Measurements from ENCODE around the gene UBLCP1. TPM values are rescaled to one million over a fixed set of nuclear protein-coding genes. Genes with fewer than 3 reads are reported as not detected.

UBLCP1 gene
- total and polyA plus RNA-seq, 2 of the 13 experiments (the other 11 are each of a cell fraction or from before 2014, with no cell fraction given) = 6.5 to 12.6 TPM

- TF ChIP-seq ZFP91 (CRISPR knock-in tag; IDR thresholded peaks at IDR 0.05; ENCODE audit: borderline replicate concordance) (no peak), HMGA1 (CRISPR knock-in tag; conservative IDR thresholded peaks at IDR 0.05) (no peak), ZIK1 (CRISPR knock-in tag; IDR thresholded peaks at IDR 0.05; ENCODE audit: borderline replicate concordance, low read depth) (no peak), E2F1 (CRISPR knock-in tag; IDR thresholded peaks at IDR 0.05) (no peak), RFX3 (CRISPR knock-in tag; IDR thresholded peaks at IDR 0.05) (no peak), ZNF678 (CRISPR knock-in tag; IDR thresholded peaks at IDR 0.05) (no peak), THAP7 (CRISPR knock-in tag; IDR thresholded peaks at IDR 0.05) (no peak), CBX2 (IDR thresholded peaks at IDR 0.05; ENCODE audit: low read depth, low read length) (no peak), CBX2 (CRISPR knock-in tag; IDR thresholded peaks at IDR 0.05; ENCODE audit: low read depth) (no peak), ZNF335 (CRISPR knock-in tag; IDR thresholded peaks at IDR 0.05) (no peak), POGK (CRISPR knock-in tag; conservative IDR thresholded peaks at IDR 0.05) (no peak), ARHGAP35 (CRISPR knock-in tag; IDR thresholded peaks at IDR 0.05; ENCODE audit: borderline replicate concordance) (no peak), DBP (CRISPR knock-in tag; IDR thresholded peaks at IDR 0.05; ENCODE audit: not compliant biosample characterization) (no peak), SOX13 (IDR thresholded peaks at IDR 0.05) (no peak), SOX13 (CRISPR knock-in tag; conservative IDR thresholded peaks at IDR 0.05 in 1 of 2, IDR thresholded peaks at IDR 0.05 in 1 of 2) (peak in 1 of 2 experiments; percentile 62; a peak in 1 of 4 replicates), ZBTB20 (CRISPR knock-in tag; IDR thresholded peaks at IDR 0.05; ENCODE audit: borderline replicate concordance, low read depth) (no peak), DZIP1 (CRISPR knock-in tag; IDR thresholded peaks at IDR 0.05) (no peak), ATF2 (CRISPR knock-in tag; IDR thresholded peaks at IDR 0.05) (no peak)
Measured at GRCh38 chr5:159257629-159258283, 5.3 kb upstream of the UBLCP1 start (continued).
